C4-2B (cell line): ENCODE measurements around the gene KLK2.

Experiments
- ZFX ChIP-seq: fragments of 450-650 bp; IDR thresholded peaks from 2 replicates; pipeline ENCODE4 v1.6.1; 2017
- TF ChIP-seq, protein P1 (sequence below): fragments of 450-650 bp; conservative IDR thresholded peaks from 2 replicates; pipeline ENCODE4 v1.5.1; 2017; ENCODE audit warnings: mild to moderate bottlenecking

DNA sequence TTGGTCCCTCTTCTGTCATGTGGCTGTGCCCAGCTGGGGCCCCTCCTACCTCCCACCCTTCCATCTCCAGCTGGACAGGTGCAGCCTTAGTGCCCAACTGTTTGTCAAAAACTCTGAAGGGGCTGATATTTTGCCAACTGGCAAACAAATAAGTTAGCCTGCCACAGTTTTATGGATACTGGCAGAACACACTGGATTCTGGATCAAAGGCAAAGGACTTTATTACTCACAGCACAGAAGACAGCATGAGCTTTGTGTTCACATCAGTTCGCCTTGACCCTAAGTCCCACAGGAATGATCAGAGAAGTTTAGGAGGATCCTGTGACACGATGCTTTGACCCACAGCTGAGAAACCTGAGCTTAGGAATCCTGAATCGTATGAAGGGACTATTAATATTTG lies 16.4 kb downstream of the KLK2 start:
- TF ChIP-seq, protein P1, sequence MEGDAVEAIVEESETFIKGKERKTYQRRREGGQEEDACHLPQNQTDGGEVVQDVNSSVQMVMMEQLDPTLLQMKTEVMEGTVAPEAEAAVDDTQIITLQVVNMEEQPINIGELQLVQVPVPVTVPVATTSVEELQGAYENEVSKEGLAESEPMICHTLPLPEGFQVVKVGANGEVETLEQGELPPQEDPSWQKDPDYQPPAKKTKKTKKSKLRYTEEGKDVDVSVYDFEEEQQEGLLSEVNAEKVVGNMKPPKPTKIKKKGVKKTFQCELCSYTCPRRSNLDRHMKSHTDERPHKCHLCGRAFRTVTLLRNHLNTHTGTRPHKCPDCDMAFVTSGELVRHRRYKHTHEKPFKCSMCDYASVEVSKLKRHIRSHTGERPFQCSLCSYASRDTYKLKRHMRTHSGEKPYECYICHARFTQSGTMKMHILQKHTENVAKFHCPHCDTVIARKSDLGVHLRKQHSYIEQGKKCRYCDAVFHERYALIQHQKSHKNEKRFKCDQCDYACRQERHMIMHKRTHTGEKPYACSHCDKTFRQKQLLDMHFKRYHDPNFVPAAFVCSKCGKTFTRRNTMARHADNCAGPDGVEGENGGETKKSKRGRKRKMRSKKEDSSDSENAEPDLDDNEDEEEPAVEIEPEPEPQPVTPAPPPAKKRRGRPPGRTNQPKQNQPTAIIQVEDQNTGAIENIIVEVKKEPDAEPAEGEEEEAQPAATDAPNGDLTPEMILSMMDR = no peak
- TF ChIP-seq ZFX = no peak
